Hindlimb muscle (tissue), 1 donor: ENCODE data around the gene NSUN5. TPM values are rescaled to one million over a fixed set of nuclear protein-coding genes. Genes with fewer than 3 reads are reported as not detected.
"Not testable (repeated sequence)": the region's sequence is repeated elsewhere in the genome, so short reads cannot be mapped to it uniquely, and the experiment has no call there.

ENCODE experiments used
- DNase-seq: peaks from one replicate; pipeline ENCODE4 v3.0.0-alpha.2; 2013
- polyA plus RNA-seq: library from polyadenylated mRNA; unstranded; fragments of 120-200 nt; gene quantifications from one replicate; pipeline ENCODE4 v1.2.1, GENCODE V29; 2013; ENCODE audit not compliant: insufficient read length

The NSUN5 gene
- polyA plus RNA-seq, 1 donor: 24.1 TPM

GRCh38 chr7:73267813-73268212, 40.8 kb downstream of the NSUN5 start:
- DNase-seq: not testable (repeated sequence)

GRCh38 chr7:73266719-73267368, 41.8 kb downstream of the NSUN5 start:
- not testable (repeated sequence) for DNase-seq

DNA sequence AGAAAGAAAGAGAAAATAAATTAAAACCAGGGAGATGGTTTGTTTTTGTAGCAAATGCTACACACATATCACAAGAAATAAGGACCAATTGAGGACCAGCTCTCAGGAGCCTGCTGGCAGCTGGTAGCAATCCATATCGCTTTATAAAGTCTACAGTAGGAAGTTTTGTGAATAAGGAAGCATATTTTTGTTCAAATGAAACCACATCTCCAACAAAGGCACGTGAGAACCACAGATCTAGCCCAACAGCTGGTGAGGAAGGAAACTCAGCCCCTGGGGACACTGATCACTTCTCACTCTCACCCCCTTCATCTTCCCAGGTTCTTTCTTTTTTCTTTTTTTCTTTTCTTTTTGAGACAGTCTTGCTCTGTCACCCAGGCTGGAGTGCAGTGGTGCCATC, 46.2 kb downstream of the NSUN5 start:
- DNase-seq: not testable (repeated sequence)

Other genes with a start within 250 kb of the NSUN5 start
- gene SPDYE9, start 222.8 kb downstream of the NSUN5 start, polyA plus RNA-seq: 1.9 TPM
- 0.57 TPM for gene TRIM50, start 19.3 kb upstream of the NSUN5 start, polyA plus RNA-seq
- 0.12 TPM for gene FKBP6, start 19.3 kb upstream of the NSUN5 start, polyA plus RNA-seq
- gene FZD9, start 125.0 kb upstream of the NSUN5 start, polyA plus RNA-seq: 27.1 TPM
- gene BAZ1B, start 213.5 kb upstream of the NSUN5 start, polyA plus RNA-seq: 53.0 TPM
- gene BCL7B, start 248.9 kb upstream of the NSUN5 start, polyA plus RNA-seq: 37.7 TPM